COR-L47 (cell line): ENCODE measurements around the gene C11orf68.
"Not testable (repeated sequence)": the region's sequence is repeated elsewhere in the genome, so short reads cannot be mapped to it uniquely, and the experiment has no call there.

ENCODE experiments used
- DNase-seq: peaks from one replicate; lab custom pipeline; 2025; lab: John Stamatoyannopoulos, UW

The C11orf68 gene

DNA sequence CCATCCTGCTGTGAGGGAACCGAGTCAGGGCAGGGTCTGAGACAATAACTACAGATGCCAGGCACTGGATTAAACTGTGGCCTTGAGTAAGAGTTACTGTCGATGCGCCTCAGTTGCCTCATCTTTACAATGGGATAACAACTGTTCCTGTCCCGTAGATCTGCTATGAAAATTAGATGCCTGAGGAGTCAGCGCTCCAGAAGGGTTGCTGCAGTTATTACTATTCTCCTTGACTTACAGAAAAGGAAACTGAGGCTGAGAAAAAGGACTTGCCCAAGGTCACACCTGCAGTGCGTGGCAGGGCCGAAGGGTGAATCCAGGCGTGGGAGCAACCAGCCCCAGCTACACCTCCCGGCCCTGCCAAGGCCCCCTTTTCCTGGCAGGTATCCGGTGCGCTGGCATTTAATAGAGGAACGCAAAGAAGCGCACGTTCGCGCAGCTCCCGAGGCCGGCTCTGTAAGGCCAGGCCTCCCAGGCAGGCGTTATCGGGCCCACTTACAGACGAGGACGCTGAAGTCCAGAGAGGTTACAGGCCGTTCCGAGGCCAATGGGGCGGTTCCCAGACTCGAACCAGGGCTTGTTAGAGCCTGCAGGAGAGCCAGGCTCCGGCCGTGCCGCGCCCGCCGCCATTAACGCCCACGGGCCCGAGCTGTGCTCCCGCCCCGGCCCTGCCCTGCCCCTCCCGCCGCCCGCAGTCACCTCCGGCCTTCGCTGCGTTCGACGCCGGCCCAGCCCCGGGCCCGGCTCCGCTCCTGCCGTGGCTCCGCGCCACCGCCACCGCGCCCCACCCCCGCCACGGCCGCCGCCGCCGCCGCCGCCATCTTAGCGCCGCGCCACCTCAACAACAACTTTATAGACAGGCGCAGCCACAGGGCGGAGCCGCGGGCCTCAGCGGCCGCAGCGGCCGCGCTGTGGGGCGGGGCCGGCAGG is at the start of gene C11orf68:
TSS of gene C11orf68 (minus strand) at position 852 of the 930 bp plus-strand sequence. CDS start at position 821, 31 bp downstream.
- no peak for DNase-seq

DNA sequence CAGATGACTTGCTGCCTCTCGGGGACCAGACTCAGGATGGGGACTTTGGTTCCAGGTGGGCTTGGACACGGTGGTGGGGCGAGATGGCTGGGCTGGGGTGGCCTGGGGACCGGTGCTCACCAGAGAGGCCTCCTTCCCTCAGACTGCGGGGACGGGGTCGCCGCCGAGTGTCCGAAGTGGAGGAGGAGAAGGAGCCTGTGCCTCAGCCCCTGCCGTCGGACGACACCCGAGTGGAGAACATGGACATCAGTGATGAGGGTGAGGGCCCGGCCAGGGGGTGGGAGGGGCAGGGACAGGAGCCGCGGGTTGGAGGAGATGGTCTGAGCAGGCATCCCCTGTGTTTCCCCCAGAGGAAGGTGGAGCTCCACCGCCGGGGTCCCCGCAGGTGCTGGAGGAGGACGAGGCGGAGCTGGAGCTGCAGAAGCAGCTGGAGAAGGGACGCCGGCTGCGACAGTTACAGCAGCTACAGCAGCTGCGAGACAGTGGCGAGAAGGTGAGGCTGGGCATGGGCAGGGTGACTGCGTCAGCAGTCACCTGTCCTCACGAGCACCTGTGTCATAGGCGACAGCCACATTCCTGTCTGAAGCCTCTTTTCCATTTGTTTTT is 48.6 kb upstream of the C11orf68 start:
- no peak for DNase-seq

- DNase-seq = no peak
Observed at GRCh38 chr11:65965986-65966762, 47.3 kb upstream of the C11orf68 start.

DNA sequence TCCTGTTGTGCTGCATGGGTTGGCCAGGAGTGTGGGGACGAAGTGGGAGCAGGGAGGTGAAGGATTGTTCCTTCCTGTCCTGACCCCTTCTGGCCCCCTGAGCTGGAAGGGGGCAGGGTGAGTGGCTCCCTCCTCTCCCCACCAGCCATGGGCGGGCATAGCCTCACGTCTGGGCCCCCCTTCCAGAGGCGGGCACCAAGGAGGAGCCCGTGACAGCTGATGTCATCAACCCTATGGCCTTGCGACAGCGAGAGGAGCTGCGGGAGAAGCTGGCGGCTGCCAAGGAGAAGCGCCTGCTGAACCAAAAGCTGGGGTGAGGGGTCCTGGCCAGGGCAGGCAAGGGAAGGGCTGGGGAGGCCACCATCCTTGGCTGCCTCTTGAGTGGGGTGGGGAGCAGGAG is 46.0 kb upstream of the C11orf68 start:
- no peak for DNase-seq

DNA sequence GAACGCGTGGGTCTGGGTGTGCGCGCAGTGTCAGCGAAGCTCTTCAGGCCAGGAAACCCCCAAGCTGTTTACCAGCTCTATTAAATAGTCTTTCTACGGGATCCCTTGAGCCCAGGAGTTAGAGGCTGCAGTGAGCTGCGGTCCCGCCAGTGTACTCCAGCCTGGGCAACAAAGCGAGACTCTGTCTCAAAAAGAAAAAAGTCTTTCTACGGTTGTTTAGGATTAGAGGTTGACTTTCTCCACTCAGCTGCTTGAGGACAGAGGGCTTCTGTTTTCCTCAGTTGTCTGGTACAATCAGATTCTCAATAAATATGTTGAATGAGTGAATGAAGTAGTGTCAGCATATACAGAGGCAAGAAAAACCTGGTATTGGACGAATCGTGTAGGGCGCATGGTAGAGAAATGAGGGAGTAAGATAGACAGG is 43.3 kb upstream of the C11orf68 start:
- DNase-seq = no peak

DNA sequence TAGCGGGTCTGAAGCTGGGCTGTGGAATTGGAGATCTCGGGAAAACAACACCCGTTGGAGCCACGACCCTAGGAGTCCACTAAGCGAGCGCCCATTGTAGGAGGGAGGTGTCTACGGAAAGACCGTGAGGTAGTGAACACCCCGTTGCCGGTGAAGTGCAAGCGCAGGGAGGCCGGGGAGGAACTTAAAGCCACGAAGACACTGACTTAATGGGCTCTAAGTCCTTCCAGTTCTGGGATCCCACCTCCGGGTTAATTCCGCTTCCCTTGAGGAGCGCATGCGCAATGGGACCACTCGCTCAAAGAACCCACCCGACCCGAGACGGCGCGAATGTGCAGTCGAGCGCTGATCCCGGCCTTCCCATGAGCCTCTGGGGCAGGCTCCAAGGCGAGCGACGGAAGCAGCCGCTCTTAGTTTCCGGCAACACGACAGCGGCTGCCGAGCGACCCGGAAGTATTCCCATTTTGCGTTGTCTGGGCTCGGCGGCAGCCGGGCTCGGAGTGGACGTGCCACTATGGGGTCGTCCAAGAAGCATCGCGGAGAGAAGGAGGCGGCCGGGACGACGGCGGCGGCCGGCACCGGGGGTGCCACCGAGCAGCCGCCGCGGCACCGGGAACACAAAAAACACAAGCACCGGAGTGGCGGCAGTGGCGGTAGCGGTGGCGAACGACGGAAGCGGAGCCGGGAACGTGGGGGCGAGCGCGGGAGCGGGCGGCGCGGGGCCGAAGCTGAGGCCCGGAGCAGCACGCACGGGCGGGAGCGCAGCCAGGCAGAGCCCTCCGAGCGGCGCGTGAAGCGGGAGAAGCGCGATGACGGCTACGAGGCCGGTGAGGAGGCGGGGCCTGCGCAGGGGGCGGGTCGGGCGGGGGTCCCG is 42.6 kb upstream of the C11orf68 start, which contains the start of gene SART1:
TSS of gene SART1 (plus strand) at position 468 of the 874 bp plus-strand sequence. CDS start at position 515, 47 bp downstream.
- peak; percentile 97 for DNase-seq

- DNase-seq = no peak
Observed at GRCh38 chr11:65960824-65961266, 42.0 kb upstream of the C11orf68 start.

- DNase-seq = no peak
Observed at GRCh38 chr11:65958774-65959420, 40.0 kb upstream of the C11orf68 start.

DNA sequence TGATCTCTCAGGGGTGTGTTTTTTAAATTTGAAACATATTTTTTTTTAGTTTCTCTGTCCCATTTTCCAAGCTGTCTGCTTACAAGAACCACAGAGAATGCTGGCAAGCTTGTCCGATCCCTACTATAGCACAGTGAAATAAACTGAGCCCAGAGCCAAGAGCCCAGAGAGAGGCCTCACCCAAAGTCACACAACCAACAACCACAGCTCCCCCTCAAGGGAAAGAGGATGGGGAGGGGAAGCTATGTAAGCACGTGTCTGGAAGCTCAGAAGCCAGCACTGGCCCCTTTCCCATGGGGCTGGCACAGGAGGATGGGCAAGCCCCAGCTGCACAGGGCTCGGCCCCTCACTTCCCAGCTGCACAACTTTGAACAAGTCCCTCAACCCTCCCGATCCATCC is 39.4 kb upstream of the C11orf68 start:
- DNase-seq = no peak

DNA sequence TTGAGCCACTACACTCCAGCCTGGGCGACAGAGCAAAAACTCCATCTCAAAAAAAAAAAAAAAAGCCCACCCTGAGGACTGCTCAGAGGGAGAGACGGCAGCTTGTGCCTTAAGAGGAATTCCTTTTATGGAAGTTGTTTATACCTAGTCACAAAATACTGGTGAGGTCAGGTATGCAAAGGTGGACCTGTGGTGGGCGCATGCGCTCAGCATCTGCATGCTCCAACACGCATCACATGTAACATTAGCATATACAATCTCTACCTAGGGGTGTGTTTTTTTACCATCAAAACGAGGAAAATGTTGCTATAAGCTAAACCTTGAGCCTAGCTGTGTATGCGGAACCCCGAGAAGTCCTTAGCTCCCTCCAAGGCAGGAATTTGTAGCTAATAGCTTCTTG is 35.9 kb upstream of the C11orf68 start:
- DNase-seq = no peak

GRCh38 chr11:65953471-65953870 is 34.6 kb upstream of the C11orf68 start:
- no peak for DNase-seq

- DNase-seq = no peak
Observed at GRCh38 chr11:65952052-65952521, 33.2 kb upstream of the C11orf68 start.

GRCh38 chr11:65951641-65952040 is 32.8 kb upstream of the C11orf68 start:
- DNase-seq = not testable (repeated sequence)

DNA sequence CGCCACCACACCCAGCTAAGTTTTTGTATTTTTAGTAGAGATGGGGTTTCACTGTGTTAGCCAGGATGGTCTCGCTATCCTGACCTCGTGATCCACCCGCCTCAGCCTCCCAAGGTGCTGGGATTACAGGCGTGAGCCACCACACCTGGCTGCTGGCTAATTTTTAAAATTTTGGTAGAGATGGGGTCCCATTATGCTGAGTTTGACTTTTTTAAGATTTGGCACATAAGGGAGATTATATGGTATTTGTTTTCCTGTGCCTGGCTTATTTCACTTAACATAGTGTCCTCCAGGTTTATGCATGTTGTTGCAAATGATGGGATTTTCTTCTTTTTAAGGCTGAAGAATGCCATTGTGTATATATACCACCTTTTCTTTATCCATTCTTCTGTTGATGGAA is 31.8 kb upstream of the C11orf68 start:
- not testable (repeated sequence) for DNase-seq

DNA sequence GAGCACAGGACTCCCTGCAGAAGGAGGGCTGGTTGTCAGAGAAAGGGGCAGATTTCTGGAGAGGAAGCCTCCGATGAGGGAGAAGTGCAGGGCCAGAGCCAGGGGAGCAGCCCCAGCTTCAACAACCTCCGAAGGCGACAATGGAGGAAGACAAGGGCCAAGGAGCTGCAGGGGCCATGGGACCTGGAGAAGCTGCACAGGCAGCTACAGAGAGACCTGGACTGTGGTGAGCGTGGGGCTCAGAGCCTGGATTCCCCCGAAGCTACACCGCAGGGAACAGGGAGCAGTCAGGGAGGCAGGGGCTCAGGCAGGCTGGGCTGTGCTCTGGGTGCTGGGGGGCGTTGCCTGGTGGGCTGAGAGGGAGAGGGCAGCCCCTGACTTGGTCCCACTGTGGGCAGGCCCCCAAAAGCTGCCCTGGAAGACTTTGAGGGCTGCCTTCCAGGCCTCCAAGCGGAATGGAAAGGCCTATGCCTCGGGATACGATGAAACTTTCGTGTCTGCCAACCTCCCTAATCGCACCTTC is 28.8 kb upstream of the C11orf68 start:
- DNase-seq = no peak

GRCh38 chr11:65947133-65947532 is 28.3 kb upstream of the C11orf68 start:
- no peak for DNase-seq

DNA sequence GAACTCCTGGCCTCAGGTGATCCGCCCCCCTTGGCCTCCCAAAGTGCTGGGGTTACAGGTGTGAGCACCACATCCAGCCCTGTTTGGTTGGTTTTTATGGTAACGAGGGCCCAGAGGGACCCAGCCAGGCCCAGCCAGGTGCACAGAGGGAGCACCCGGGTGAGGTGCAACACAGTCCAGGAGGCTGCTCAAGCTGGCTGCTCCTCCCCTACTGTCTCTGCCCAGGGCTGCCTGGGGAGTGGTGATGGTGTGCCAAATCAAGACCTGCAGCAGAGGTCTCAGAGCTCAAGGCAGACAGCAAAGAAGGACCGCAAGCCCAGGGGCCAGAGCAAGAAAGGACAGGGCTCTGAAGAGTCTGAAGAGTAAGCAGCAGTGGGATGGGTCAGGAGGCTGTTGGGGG is 27.8 kb upstream of the C11orf68 start:
- no peak for DNase-seq

DNA sequence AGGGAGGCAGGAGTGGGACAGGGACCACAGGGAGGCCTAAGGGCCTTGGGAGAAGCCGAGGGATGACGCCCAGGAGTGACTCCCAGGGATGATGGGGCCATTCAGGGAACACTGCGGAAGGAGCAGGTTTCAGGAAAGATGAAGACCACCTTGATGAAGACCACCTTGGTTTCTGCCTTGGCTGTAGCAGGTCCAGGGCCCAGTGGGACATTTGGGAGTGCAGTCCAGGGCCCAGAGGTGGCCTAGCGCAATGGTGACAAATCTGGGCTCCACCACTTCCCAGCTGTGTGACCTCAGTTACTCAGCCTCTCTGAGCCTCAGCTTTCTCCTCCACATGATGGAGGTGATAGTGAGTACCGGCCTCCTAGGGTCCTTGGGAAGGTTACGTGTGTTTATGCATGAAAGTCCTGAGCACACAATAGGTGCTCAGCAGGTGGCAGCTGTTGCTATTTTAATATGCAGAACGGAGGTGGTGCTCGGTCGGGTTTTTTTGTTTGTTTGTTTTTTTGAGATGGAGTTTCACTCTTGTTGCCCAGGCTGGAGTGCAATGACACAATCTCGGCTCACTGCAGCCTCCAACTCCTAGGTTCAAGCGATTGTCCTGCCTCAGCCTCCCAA is 27.2 kb upstream of the C11orf68 start:
- no peak for DNase-seq

DNA sequence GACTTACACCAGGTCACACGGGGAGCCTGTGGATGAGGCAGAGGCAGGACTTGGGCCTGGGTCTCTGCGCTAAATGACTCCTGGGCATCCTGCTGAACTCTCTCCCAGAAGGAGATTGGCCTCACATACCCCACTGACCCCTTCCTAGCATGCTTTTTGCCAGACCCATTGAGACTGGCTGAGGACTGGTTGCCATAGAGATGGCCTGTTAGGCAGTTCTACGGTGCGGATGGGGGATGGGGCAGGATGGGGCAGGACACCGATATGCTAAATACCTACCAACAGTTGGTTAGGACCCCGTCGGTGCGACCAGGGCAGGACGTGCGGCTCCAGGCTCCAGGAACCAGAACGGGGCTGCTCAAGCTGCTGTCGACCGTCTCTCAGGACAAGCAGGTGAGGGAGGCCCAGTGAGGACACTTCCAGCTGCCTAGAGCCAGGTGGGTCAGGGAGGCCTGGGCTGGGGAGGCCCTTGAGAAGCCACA is 26.6 kb upstream of the C11orf68 start, which contains the start of gene TSGA10IP:
TSS of gene TSGA10IP (plus strand) at position 51 of the 482 bp plus-strand sequence. CDS start at position 247, 196 bp downstream.
- DNase-seq = no peak

- DNase-seq = no peak
Observed at GRCh38 chr11:65944767-65945166, 25.9 kb upstream of the C11orf68 start.
